NCI-H128 (cell line): ENCODE data around the gene PUM1.
"Not testable (repeated sequence)": the region's sequence is repeated elsewhere in the genome, so short reads cannot be mapped to it uniquely, and the experiment has no call there.

Source experiments
- DNase-seq: peaks from one replicate; lab custom pipeline; 2025; ENCODE audit not compliant: unreplicated experiment; lab: John Stamatoyannopoulos, UW

The PUM1 gene

DNA sequence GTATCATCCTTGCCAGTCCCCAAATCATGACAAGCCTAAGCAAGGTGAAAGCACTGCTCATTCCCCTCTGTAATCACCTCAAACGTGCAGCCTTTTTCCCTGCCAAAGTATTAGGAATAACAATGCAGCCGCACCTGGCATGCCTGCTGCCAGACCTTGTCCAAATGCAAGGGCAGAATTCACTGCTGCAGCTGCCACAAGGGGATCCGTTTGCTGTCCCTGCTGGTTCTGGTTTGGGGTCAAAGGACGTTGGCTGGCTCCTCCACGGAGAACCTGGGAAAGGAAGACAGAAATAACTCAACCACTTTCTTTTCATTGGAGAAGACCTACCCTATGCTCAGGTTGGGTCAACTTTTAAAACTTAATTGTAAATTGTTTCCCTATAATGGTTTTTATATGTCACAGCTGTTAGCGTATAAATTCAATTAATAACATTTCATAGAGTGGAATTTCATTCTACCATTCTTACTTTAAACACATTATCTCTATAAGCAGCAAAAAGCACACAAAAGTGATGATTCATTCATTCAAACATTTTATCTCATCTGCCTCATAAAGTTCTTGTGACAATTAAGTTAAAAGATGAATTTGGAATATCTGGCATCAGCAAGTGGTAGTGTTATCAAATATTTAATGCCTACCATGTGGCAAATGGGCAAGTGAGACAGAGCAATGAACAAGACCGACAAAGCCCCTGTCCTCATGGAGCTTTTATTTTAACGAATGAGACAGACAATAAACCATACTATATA is 97.1 kb downstream of the PUM1 start:
- DNase-seq = peak; percentile 40

DNA sequence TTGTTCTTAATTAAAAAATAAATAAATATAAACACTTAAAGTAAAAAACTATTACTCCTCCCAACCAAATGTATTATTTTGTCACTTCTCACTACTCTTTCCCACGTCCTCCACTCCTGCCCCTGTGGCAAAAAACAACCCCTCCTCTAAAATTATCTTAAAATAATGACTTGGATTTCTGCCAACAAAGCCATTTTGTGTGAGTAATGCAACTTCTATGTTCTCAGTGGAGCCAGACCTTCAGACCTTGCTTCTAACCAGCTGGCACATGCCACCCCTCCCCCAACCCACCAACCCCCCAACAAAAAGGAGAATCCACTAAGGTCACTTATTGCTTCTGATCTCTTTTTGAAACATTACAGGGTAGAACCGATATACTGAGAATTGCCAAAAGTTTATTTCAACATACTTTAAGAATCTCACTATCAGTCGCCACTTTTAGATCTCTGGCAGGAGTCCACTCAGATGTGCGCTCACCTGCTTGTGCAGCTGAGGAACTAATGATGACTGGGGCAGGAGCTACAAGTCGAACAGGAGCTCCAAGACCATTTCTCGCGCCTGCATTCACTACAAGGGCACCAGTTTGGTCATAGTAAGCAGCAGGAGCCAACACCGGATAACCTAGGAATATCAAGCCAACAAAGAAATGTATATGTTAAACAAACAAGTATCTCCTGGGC is 98.7 kb downstream of the PUM1 start:
- DNase-seq = peak; percentile 82

DNA sequence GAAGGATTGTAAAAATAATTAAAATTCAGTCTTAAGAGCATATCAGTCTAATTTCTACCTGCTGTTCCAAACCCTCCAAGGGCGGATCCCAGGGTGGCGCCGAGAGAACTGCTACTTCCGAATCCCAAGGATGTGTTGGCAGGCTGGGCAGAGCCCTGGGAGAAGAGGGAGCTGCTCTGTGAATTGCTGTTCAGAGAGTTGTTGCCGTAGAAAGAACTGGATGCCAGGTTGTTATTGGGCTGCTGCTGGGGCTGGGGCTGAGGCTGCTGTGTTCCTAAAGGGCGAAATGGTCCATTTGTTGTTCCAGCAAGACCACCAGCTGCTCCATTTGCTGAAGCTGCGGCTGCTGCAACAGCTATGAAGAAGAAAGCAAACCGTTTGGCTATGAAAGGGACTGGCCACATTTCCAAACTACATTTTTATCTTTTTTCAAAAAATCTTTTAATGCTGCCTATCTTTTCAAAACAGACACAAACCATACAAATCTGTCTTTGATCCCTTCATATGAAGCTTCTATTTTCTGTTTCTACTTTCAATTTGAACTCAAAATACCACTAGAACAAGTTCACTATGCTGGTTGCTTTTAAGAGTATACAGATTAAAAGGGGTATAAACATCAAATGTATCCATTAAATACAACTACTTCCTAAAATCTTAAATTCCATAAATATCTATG is 99.5 kb downstream of the PUM1 start:
- DNase-seq = peak; percentile 52

DNA sequence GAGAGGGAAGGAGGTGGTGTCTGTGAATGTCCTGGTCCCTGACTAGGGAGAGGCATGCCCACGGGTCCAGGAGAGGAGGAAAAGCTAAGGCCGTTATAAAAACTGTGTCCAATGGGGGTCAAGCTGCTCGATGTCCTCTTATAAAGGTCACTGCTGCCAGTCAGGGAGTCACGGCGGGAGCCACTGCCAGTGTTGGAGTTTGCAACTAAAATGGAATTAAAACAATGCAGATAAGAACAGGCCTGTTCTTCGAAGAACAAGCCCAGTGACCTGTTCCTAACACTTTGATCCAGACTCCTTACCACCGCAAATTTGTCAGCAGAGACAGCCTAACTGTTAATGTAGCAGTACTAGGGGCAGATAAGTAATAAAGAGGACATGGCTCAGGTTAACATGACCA is 100.8 kb downstream of the PUM1 start:
- no peak for DNase-seq

DNA sequence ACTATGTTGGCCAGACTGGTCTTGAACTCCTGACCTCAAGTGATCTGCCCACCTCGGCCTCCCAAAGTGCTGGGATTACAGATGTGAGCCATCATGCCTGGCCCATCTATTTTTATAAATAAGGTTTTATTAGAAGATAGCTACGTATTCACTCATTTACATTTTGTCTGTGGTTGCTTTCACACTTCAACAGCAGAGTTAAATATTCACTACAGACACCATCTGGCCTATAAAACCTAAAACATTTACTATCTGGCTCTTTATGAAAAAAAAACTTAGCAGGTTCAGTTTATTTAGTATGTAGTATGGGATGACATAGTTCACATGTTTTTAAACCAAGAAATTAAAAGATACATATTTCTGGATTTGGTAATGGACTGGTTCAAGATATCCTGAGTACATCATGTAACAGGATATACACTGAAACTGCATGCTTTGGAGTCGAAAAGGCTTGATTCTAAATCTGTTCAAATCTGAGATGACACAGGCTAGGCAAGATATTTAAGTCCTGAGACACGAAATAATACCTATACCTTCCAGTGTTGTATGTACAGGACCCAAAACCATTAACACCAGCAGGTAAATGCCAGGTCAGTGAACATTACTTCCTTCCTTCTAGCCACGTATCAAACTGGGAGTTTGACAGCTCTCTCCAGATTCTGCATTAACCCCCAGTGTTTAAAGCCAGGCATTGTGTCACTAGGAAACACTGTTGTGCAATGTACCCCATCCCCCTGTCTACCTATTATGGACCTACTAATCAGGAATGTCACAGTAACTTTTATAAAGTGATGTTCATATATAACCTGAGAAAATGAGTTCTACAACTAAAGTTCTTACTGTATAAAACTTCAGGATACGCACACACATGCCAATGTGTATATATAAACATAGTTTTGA is 102.7 kb downstream of the PUM1 start:
- DNase-seq = no peak

- no peak for DNase-seq
These were observed 107.8 kb downstream of the PUM1 start for GRCh38 chr1:30957560-30958222.

DNA sequence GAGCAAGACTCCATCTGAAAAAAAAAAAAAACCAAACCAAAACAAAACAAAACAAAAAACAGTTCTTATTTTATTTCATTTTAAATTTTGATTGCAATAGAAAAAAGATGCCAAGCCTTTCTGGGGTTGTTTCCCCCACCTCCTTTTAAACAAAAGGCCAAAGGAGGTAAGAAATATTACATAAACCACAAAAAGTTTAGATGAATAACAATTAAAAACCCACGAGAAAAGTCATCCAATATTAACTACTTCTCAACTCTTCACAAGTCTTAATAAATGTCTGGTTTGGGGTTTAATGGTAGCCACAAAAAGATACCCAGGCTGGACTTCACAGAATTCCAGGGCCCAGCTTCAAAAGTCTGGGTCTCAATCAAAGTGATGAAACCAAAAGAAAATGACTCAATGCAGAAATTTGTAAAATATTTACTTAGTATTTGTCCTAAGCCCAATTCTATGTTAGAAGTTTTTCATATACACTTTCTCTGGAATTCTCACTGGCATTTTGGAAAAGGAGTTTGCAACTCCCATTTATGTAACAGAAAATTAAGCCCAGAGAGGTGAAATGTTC is 110.0 kb downstream of the PUM1 start:
- DNase-seq = no peak

GRCh38 chr1:30953685-30954084 is 111.8 kb downstream of the PUM1 start:
- DNase-seq = no peak

DNA sequence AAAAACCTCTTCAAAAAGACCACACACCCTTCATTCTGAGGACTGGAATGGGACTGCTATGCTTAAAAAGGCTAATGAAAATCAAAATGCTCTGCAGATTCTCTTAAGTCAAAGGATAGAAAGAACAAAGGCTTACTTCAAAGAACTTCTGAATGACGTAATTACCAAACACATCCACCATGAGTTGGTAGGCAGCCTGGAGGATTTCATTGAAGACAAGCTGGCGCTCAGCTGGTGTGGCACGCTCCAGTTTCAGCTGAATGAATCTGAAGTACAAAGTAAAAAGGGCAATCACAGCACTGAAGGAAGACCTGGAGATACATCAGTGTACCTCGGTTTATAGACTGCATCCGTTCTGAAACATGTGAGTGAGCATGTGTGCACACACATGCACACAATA is 113.4 kb downstream of the PUM1 start:
- no peak for DNase-seq

- no peak for DNase-seq
These were observed 114.8 kb downstream of the PUM1 start for GRCh38 chr1:30950700-30951099.

- DNase-seq = no peak
These were observed 115.5 kb downstream of the PUM1 start for GRCh38 chr1:30950053-30950452.

DNA sequence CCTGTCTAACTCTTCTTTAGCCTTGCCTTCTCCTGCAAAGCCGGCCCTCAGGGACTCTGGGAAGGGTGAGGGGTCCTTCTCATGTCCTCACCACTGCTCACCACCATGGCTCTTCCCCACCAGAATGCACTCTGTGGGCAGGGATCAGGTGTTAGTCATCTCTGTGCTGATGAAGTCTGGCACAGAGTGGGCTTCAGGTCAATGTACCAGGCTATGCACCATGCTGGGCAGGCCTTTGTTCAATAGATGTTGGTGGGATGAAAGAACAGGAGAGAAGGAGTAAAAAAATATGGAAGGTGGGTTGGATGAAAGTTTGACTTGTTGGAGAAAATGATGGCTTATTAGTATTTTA is 116.1 kb downstream of the PUM1 start:
- DNase-seq = not testable (repeated sequence)

GRCh38 chr1:30948813-30949486 is 116.6 kb downstream of the PUM1 start:
- not testable (repeated sequence) for DNase-seq

GRCh38 chr1:30948278-30948677 is 117.2 kb downstream of the PUM1 start:
- no peak for DNase-seq

DNA sequence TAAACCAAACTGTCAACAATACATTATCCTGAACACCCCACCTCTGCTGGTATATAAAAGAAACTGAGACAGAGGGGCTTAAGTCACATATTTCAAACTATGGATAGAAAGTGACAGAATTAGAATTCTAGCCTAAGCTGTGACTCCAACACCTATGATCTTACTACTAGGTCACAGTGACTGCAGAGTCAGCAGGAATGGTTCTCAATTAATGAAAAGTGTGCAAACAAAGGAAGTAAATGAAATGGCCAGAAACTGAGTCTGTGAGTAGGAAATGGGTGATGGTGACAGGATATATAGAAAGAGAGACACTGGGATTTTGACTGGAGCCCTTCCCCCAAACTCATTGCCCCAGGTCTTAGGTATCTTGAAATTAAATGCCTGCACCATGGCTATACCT is 118.3 kb downstream of the PUM1 start:
- DNase-seq = no peak

DNA sequence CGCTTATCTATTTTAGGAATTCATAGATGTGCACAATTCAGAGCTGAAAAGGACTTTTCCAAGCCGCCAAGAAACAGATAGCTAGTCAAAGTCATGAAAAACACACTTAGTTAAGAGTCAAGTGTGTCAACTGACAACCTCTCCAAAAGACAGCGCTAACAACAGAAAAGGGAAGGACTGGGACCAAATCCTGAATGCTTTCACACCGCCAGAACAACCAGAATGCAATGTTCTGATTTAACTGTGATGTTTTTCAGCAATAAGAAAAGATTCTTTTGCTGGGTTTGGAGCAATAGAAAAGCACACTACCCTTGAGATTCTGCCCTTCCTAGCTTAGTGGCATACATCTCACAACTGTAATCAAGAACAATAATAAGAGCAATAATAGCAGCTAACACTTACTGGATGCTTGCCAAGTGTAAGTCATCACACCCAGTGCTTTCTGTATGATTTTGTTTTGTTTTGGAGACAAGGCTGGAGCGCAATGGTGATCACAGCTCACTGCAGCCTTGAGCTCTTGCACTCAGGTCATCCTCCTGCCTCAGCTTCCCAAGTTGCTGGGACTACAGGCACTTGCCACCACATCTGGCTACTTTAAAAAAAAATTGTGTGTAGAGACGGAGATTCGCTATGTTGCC is 123.1 kb downstream of the PUM1 start:
- no peak for DNase-seq

- DNase-seq = no peak
These were observed 125.0 kb downstream of the PUM1 start for GRCh38 chr1:30940541-30940940.

DNA sequence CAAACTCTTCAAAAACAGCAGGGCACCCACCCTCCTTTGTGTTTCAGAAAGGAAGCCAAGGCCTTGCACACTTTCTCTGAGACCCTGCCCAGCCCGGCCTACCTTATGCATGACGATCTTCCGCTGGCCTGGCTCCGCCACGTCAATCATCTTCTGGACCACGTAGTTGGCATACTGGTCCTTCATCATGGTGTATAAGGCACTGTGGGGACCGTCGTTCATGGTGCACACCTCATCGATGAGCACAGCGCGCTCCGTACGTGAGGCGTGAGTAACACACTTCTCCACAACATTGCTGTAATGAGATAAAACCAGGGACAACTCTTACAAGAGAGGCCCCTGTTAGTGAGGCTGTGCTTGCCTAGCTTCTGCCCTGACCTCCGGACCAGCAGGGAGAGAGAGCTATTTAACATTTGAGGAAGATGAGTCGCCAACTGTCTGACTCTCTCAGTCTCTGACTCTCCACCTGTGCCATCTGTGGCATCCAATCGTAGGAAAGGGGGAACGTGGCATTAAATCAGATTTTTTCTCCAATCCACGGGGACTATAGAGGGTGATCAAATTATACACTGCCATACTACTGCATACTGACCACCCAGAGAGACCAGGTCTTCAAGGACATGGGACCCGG is 128.9 kb downstream of the PUM1 start:
- DNase-seq = no peak

GRCh38 chr1:30935758-30936157 is 129.8 kb downstream of the PUM1 start:
- not testable (repeated sequence) for DNase-seq
